Measurements from ENCODE around the gene RAB3GAP2.
"Not testable (repeated sequence)": the region's sequence is repeated elsewhere in the genome, so short reads cannot be mapped to it uniquely, and the experiment has no call there.

DNA sequence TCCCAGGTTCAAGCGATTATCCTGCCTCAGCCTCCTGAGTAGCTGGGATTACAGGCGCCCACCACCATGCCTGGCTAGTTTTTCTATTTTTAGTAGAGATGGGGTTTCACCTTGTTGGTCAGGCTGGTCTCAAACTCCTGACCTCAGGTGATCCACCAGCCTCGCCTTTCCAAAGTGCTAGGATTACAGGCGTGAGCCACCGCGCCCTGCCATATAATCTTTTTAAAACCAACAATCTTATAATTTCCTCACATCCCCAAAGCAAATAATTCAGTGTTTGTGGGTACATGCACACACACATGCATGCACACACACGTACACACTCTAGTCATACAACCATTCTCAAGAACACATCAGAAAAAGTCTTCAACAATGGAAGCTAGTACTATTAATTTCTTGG is 113.7 kb downstream of the RAB3GAP2 start:
- TF ChIP-seq, protein P1, sequence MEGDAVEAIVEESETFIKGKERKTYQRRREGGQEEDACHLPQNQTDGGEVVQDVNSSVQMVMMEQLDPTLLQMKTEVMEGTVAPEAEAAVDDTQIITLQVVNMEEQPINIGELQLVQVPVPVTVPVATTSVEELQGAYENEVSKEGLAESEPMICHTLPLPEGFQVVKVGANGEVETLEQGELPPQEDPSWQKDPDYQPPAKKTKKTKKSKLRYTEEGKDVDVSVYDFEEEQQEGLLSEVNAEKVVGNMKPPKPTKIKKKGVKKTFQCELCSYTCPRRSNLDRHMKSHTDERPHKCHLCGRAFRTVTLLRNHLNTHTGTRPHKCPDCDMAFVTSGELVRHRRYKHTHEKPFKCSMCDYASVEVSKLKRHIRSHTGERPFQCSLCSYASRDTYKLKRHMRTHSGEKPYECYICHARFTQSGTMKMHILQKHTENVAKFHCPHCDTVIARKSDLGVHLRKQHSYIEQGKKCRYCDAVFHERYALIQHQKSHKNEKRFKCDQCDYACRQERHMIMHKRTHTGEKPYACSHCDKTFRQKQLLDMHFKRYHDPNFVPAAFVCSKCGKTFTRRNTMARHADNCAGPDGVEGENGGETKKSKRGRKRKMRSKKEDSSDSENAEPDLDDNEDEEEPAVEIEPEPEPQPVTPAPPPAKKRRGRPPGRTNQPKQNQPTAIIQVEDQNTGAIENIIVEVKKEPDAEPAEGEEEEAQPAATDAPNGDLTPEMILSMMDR (IDR thresholded peaks at IDR 0.05) = not testable (repeated sequence)
- not testable (repeated sequence) for TF ChIP-seq EZH2 (IDR thresholded peaks at IDR 0.05; ENCODE audit: borderline replicate concordance, insufficient read depth, low read depth, low read length, poor library complexity, severe bottlenecking)

Data from B cell (primary cell).